GM21360 (cell line): ENCODE measurements around the gene S100A12.
"Not testable (repeated sequence)": the region's sequence is repeated elsewhere in the genome, so short reads cannot be mapped to it uniquely, and the experiment has no call there.

Experiments used
- ATAC-seq: cut with Tn5 transposase; IDR thresholded peaks from one replicate; pipeline ENCODE4 v1.9.1; 2021; ENCODE audit warnings: mild to moderate bottlenecking, moderate library complexity; ENCODE audit not compliant: unreplicated experiment

Gene S100A12

GRCh38 chr1:153354515-153355193 lies 20.8 kb downstream of the S100A12 start:
- no peak for ATAC-seq

GRCh38 chr1:153353226-153353947 lies 22.0 kb downstream of the S100A12 start:
- ATAC-seq: no peak

GRCh38 chr1:153352523-153352922 lies 22.9 kb downstream of the S100A12 start:
- ATAC-seq: no peak

GRCh38 chr1:153350321-153350957 lies 25.0 kb downstream of the S100A12 start:
- no peak for ATAC-seq

- no peak for ATAC-seq
Observed at GRCh38 chr1:153349363-153350320, 25.8 kb downstream of the S100A12 start.

GRCh38 chr1:153348511-153349362 lies 26.7 kb downstream of the S100A12 start, which contains the start of gene PGLYRP4:
TSS of gene PGLYRP4 (minus strand) at chr1:153348841. CDS start at chr1:153347932, 909 bp downstream.
- no peak for ATAC-seq

GRCh38 chr1:153347856-153348255 lies 27.6 kb downstream of the S100A12 start:
- no peak for ATAC-seq

GRCh38 chr1:153347049-153347448 lies 28.4 kb downstream of the S100A12 start:
- not testable (repeated sequence) for ATAC-seq

- no peak for ATAC-seq
Observed at GRCh38 chr1:153346077-153346723, 29.2 kb downstream of the S100A12 start.

- ATAC-seq: no peak
Observed at GRCh38 chr1:153345187-153346076, 30.0 kb downstream of the S100A12 start.

- ATAC-seq: no peak
Observed at GRCh38 chr1:153344718-153345025, 30.7 kb downstream of the S100A12 start.

- no peak for ATAC-seq
Observed at GRCh38 chr1:153343811-153344717, 31.4 kb downstream of the S100A12 start.

- no peak for ATAC-seq
Observed at GRCh38 chr1:153343040-153343681, 32.3 kb downstream of the S100A12 start.

- no peak for ATAC-seq
Observed at GRCh38 chr1:153342178-153342577, 33.2 kb downstream of the S100A12 start.

GRCh38 chr1:153341431-153341934 lies 33.9 kb downstream of the S100A12 start:
- ATAC-seq: no peak

- ATAC-seq: no peak
Observed at GRCh38 chr1:153340356-153340755, 35.1 kb downstream of the S100A12 start.

GRCh38 chr1:153339802-153340201 lies 35.6 kb downstream of the S100A12 start:
- no peak for ATAC-seq
